ENCODE measurements around the gene BBS7.

- no peak for TF ChIP-seq CTCF (conservative IDR thresholded peaks at IDR 0.05 in 1 of 2, IDR thresholded peaks at IDR 0.05 in 1 of 2; ENCODE audit: low read depth in 1 of 2, low read length in 2 of 2)
- TF ChIP-seq EZH2 (IDR thresholded peaks at IDR 0.05; ENCODE audit: low read length, missing control alignments) = no peak
Observed at GRCh38 chr4:121913667-121914066, 43.4 kb upstream of the BBS7 start.
